ENCODE results near the gene ARG2.
"Not testable (repeated sequence)": the region's sequence is repeated elsewhere in the genome, so short reads cannot be mapped to it uniquely, and the experiment has no call there.

Gene ARG2

GRCh38 chr14:67584978-67585377 is 34.7 kb upstream of the ARG2 start:
- Histone ChIP-seq H3K36me3 (ENCODE audit: insufficient read depth, low read length) (peaks cover 15% of the 10 kb centered on the region), H3K79me2 (ENCODE audit: insufficient read depth, low read length) (no peaks in the 10 kb centered on the region), H3K27ac (ENCODE audit: low read length) (no peak overlapping the region), H3K4me3 (ENCODE audit: low read depth in 1 of 2, low read length in 2 of 2) (no peak overlapping the region), H3K4me2 (ENCODE audit: insufficient read depth, low read length) (no peak overlapping the region), H3K27me3 (ENCODE audit: insufficient read depth, low read length, poor library complexity) (no peaks in the 10 kb centered on the region), H2AFZ (ENCODE audit: low read depth, low read length) (no peak overlapping the region), H3K9ac (ENCODE audit: low read depth, low read length) (no peak overlapping the region), H4K20me1 (ENCODE audit: insufficient read depth, low read length) (no peaks in the 10 kb centered on the region), H3K4me1 (ENCODE audit: insufficient read depth, low read length) (no peaks in the 10 kb centered on the region), H3K9me3 (ENCODE audit: insufficient read depth, low read length, severe bottlenecking) (no peaks in the 10 kb centered on the region)
- TF ChIP-seq CTCF (IDR thresholded peaks at IDR 0.05; ENCODE audit: borderline replicate concordance, extremely low read depth, low read length, poor library complexity, severe bottlenecking): no peak
- TF ChIP-seq EZH2 (IDR thresholded peaks at IDR 0.05; ENCODE audit: borderline replicate concordance, low read depth, low read length, severe bottlenecking): no peak
- no peak for DNase-seq
- no peak for ATAC-seq (ENCODE audit: insufficient read depth, low read depth)

- Histone ChIP-seq H4K20me1 (ENCODE audit: insufficient read depth, low read length) (no peaks in the 10 kb centered on the region), H3K9me3 (ENCODE audit: insufficient read depth, low read length, severe bottlenecking) (no peaks in the 10 kb centered on the region), H3K36me3 (ENCODE audit: insufficient read depth, low read length) (peaks cover 28% of the 10 kb centered on the region), H3K4me3 (ENCODE audit: low read depth in 1 of 2, low read length in 2 of 2) (no peak overlapping the region), H3K4me1 (ENCODE audit: insufficient read depth, low read length) (no peaks in the 10 kb centered on the region), H3K27ac (ENCODE audit: low read length) (no peak overlapping the region), H3K9ac (ENCODE audit: low read depth, low read length) (no peak overlapping the region), H2AFZ (ENCODE audit: low read depth, low read length) (no peak overlapping the region), H3K4me2 (ENCODE audit: insufficient read depth, low read length) (no peak overlapping the region), H3K27me3 (ENCODE audit: insufficient read depth, low read length, poor library complexity) (no peaks in the 10 kb centered on the region), H3K79me2 (ENCODE audit: insufficient read depth, low read length) (no peaks in the 10 kb centered on the region)
- DNase-seq: no peak
- ATAC-seq (ENCODE audit: insufficient read depth, low read depth): no peak
- TF ChIP-seq EZH2 (IDR thresholded peaks at IDR 0.05; ENCODE audit: borderline replicate concordance, low read depth, low read length, severe bottlenecking) (no peak), CTCF (IDR thresholded peaks at IDR 0.05; ENCODE audit: borderline replicate concordance, extremely low read depth, low read length, poor library complexity, severe bottlenecking) (no peak)
These were observed 33.4 kb upstream of the ARG2 start for GRCh38 chr14:67586369-67586768.

- Histone ChIP-seq H3K27me3 (ENCODE audit: insufficient read depth, low read length, poor library complexity) (no peaks in the 10 kb centered on the region), H3K27ac (ENCODE audit: low read length) (no peak overlapping the region), H3K79me2 (ENCODE audit: insufficient read depth, low read length) (no peaks in the 10 kb centered on the region), H4K20me1 (ENCODE audit: insufficient read depth, low read length) (peaks cover 2% of the 10 kb centered on the region; the same call in 1 of the 2 replicates), H3K4me1 (ENCODE audit: insufficient read depth, low read length) (no peaks in the 10 kb centered on the region), H3K36me3 (ENCODE audit: insufficient read depth, low read length) (peaks cover 54% of the 10 kb centered on the region), H2AFZ (ENCODE audit: low read depth, low read length) (no peak overlapping the region), H3K4me2 (ENCODE audit: insufficient read depth, low read length) (no peak overlapping the region), H3K9ac (ENCODE audit: low read depth, low read length) (no peak overlapping the region), H3K4me3 (ENCODE audit: low read depth in 1 of 2, low read length in 2 of 2) (no peak overlapping the region), H3K9me3 (ENCODE audit: insufficient read depth, low read length, severe bottlenecking) (no peaks in the 10 kb centered on the region)
- DNase-seq (no peak), ATAC-seq (ENCODE audit: insufficient read depth, low read depth) (no peak)
- TF ChIP-seq EZH2 (IDR thresholded peaks at IDR 0.05; ENCODE audit: borderline replicate concordance, low read depth, low read length, severe bottlenecking) (no peak), CTCF (IDR thresholded peaks at IDR 0.05; ENCODE audit: borderline replicate concordance, extremely low read depth, low read length, poor library complexity, severe bottlenecking) (no peak)
These were observed 30.4 kb upstream of the ARG2 start for GRCh38 chr14:67589204-67589770.

GRCh38 chr14:67593650-67594049 is 26.1 kb upstream of the ARG2 start:
- Histone ChIP-seq H3K79me2 (ENCODE audit: insufficient read depth, low read length) (peaks cover 30% of the 10 kb centered on the region), H3K36me3 (ENCODE audit: insufficient read depth, low read length) (peaks cover 47% of the 10 kb centered on the region), H3K4me1 (ENCODE audit: insufficient read depth, low read length) (peaks cover 20% of the 10 kb centered on the region)
- not testable (repeated sequence) for H3K27me3 ChIP-seq (ENCODE audit: insufficient read depth, low read length, poor library complexity); H4K20me1 ChIP-seq (ENCODE audit: insufficient read depth, low read length); H3K4me2 ChIP-seq (ENCODE audit: insufficient read depth, low read length); H3K27ac ChIP-seq (ENCODE audit: low read length); DNase-seq; H3K9ac ChIP-seq (ENCODE audit: low read depth, low read length); H3K9me3 ChIP-seq (ENCODE audit: insufficient read depth, low read length, severe bottlenecking); H3K4me3 ChIP-seq (ENCODE audit: low read depth in 1 of 2, low read length in 2 of 2); ATAC-seq (ENCODE audit: insufficient read depth, low read depth); H2AFZ ChIP-seq (ENCODE audit: low read depth, low read length)
